Fibroblast of skin of abdomen (primary cell): ENCODE measurements around the gene SMC4.

Experiments
- DNase-seq: peaks from one replicate; pipeline ENCODE4 v3.0.0-alpha.2; 2013

Gene SMC4

DNA sequence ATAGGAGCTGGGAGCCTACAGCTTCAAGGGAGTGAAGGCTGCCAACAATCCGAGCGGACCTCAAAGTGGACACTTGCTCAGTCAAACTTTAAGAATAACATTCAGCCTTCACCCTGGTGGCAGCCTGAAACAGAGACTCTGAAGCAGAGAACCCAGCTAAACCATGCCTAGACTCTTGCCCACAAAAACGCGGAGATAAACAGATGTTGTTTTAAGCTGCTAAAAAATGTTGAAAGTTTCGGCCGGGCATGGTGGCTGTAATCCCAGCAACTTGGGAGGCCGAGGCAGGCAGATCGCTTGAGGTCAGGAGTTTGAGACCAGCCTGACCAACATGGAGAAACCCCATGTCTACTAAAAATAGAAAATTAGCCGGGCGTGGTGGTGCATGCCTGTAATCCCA is 79.9 kb downstream of the SMC4 start:
- no peak for DNase-seq

- peak; percentile 32 for DNase-seq
These were observed 81.5 kb downstream of the SMC4 start for GRCh38 chr3:160480931-160481330.

DNA sequence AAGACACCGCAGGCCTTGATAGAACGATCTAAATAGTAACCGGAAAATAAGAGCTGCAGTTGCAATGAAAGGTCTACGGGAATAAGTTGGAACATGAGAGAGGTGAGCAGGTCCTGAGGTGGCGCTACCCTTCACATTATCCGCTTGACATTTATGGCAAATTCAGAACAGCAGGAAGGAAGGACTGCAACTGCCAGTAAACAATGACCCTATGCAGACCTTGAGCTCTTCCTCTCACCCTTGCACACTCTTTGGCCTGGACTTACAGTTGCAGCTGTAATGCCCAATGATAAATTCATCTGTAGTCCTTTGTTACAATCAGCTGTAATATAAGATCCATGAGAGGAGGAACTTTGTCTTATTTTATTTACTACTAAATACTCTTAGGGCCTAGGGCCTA is 82.4 kb downstream of the SMC4 start:
- no peak for DNase-seq

- no peak for DNase-seq
These were observed 83.3 kb downstream of the SMC4 start for GRCh38 chr3:160482796-160483195.
